Panc1 (cell line): Measurements from ENCODE around the gene ABCB1. TPM values are rescaled to one million over a fixed set of nuclear protein-coding genes. Genes with fewer than 3 reads are reported as not detected.

Experiments
- ATAC-seq: fragments of 200-7000 bp; cut with Tn5 transposase; 2 replicates; pipeline ENCODE4 v1.9.1; 2020; ENCODE audit warnings: mild to moderate bottlenecking, moderate library complexity
- BruUV-seq: library from RNA; stranded (reverse); fragments of 400-500 nt; replicated peaks from 2 replicates; lab custom pipeline; 2021; lab: Mats Ljungman, UMichigan
- CTCF ChIA-PET: fragments of 300-600 bp; sonication (Branson Sonifier 250); formaldehyde crosslinking; loops from one replicate; lab custom pipeline; 2022; ENCODE audit warnings: antibody characterized with exemption; lab: Charles Lee
- POLR2A ChIA-PET: fragments of 300-600 bp; sonication (Branson Sonifier 250); formaldehyde crosslinking; loops from one replicate; lab custom pipeline; 2022; ENCODE audit warnings: antibody characterized with exemption; lab: Charles Lee
- DNase-seq: peaks from one replicate; pipeline ENCODE4 v3.0.0-alpha.2; 2010; ENCODE audit warnings: low read depth, low spot score
- H3K27ac ChIP-seq: 2 replicates; pipeline ENCODE4 v1.5.1; 2011; ENCODE audit warnings: mild to moderate bottlenecking, low read length, inconsistent platforms
- H3K27me3 ChIP-seq: fragments of 200-500 bp; sonication (Bioruptor generic); 2 replicates; pipeline ENCODE4 v1.6.0; 2014; ENCODE audit warnings: low read length, inconsistent platforms; ENCODE audit not compliant: control insufficient read depth, insufficient read depth
- H3K36me3 ChIP-seq: fragments of 200-500 bp; sonication (Bioruptor generic); 2 replicates; pipeline ENCODE4 v1.5.1; 2014; ENCODE audit warnings: inconsistent platforms, mild to moderate bottlenecking, low read length, moderate library complexity; ENCODE audit not compliant: control insufficient read depth, insufficient read depth
- H3K4me1 ChIP-seq: 2 replicates; pipeline ENCODE4 v1.5.1; 2011; ENCODE audit warnings: inconsistent platforms, mild to moderate bottlenecking, low read length, moderate library complexity; ENCODE audit not compliant: control insufficient read depth, insufficient read depth
- H3K4me3 ChIP-seq, 2 experiments: 2 replicates each; pipeline ENCODE4 v1.5.1; 2011 to 2012; ENCODE audit warnings: low read depth in 2 of 2, low read length in 2 of 2, mild to moderate bottlenecking in 2 of 2, inconsistent platforms in 1 of 2, moderate library complexity in 1 of 2
- H3K9me3 ChIP-seq: fragments of 200-500 bp; sonication (Bioruptor generic); 2 replicates; pipeline ENCODE4 v1.5.1; 2014; ENCODE audit warnings: low read depth, mild to moderate bottlenecking, inconsistent platforms, low read length, moderate library complexity; ENCODE audit not compliant: control insufficient read depth, insufficient read depth
- POLR2AphosphoS5 ChIP-seq: IDR thresholded peaks from 2 replicates; pipeline ENCODE4 v1.6.1; 2012; ENCODE audit warnings: mild to moderate bottlenecking, low read depth, low read length, moderate library complexity
- SIN3A ChIP-seq: IDR thresholded peaks from 2 replicates; pipeline ENCODE4 v1.6.1; 2012; ENCODE audit warnings: low read depth, mild to moderate bottlenecking, low read length, moderate library complexity, borderline replicate concordance; ENCODE audit not compliant: insufficient read depth
- TCF7L2 ChIP-seq: IDR thresholded peaks from 2 replicates; pipeline ENCODE4 v1.6.1; 2011; ENCODE audit warnings: mild to moderate bottlenecking, low read depth, low read length, inconsistent platforms
- in situ Hi-C: cut with HindIII; loops from 2 replicates; pipeline ENCODE4 v1.10.0; 2016; ENCODE audit warnings: low sequenced_read_pairs, low pct_unique_long_range_greater_than_20kb
- intact Hi-C: fragments of 100-400 bp; cut with micrococcal nuclease; formaldehyde crosslinking; loops from one replicate; pipeline ENCODE4 v1.10.0; 2022; ENCODE audit not compliant: unreplicated experiment
- total RNA-seq: library from RNA; stranded (reverse); gene quantifications from one replicate; pipeline ENCODE4 v1.2.1, GENCODE V29; 2021; ENCODE audit not compliant: unreplicated experiment
- TF ChIP-seq, protein P1 (sequence below), 2 experiments: IDR thresholded peaks; 2 replicates each; pipeline ENCODE4 v1.6.1; 2011 to 2012; ENCODE audit warnings: low read depth in 2 of 2, control low read depth in 1 of 2, low read length in 1 of 2, mild to moderate bottlenecking in 1 of 2, moderate library complexity in 1 of 2; ENCODE audit not compliant: insufficient read depth in 1 of 2
- TF ChIP-seq, protein P2 (sequence below): fragments of 450-650 bp; IDR thresholded peaks from 2 replicates; pipeline ENCODE4 v1.5.1; 2017; ENCODE audit warnings: mild to moderate bottlenecking

ABCB1 gene
- total RNA-seq, 1 experiment from 2014 or later, result 0.67 TPM

DNA sequence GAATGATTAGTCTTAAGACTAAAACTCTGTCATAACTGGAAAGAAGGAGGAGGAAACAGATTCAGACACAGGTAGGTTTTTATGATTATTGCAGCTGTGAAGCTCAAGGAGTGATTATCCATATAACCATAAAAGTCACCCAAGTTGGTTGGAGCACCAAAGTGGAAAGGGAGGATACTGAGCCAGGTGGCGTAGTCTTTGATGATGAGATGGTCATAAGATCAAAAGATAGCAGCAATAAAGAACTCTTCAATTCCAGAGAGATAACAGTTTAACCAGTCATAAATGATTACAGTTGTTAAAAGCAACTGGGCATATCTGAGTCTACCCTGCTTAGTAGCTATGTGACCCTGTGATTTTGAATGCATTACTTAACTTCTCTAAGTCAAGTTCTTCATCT is 8.4 kb downstream of the ABCB1 start:
- no peak for DNase-seq
- H3K9me3 ChIP-seq, result no peaks in the 10 kb centered on the region
- H3K27me3 ChIP-seq, result peaks cover 2% of the 10 kb centered on the region; the same call in 1 of the 2 replicates
- CTCF ChIA-PET, result no interaction called here
- POLR2A ChIA-PET, result no interaction called here
- H3K4me3 ChIP-seq, result no peak overlapping the region
- no TSS peak for BruUV-seq
- ATAC-seq, result no peak
- no peak overlapping the region for H3K27ac ChIP-seq
- no peaks in the 10 kb centered on the region for H3K36me3 ChIP-seq
- intact Hi-C loops (no loop called here), in situ Hi-C loops (no loop called here)
- TF ChIP-seq, protein P1, sequence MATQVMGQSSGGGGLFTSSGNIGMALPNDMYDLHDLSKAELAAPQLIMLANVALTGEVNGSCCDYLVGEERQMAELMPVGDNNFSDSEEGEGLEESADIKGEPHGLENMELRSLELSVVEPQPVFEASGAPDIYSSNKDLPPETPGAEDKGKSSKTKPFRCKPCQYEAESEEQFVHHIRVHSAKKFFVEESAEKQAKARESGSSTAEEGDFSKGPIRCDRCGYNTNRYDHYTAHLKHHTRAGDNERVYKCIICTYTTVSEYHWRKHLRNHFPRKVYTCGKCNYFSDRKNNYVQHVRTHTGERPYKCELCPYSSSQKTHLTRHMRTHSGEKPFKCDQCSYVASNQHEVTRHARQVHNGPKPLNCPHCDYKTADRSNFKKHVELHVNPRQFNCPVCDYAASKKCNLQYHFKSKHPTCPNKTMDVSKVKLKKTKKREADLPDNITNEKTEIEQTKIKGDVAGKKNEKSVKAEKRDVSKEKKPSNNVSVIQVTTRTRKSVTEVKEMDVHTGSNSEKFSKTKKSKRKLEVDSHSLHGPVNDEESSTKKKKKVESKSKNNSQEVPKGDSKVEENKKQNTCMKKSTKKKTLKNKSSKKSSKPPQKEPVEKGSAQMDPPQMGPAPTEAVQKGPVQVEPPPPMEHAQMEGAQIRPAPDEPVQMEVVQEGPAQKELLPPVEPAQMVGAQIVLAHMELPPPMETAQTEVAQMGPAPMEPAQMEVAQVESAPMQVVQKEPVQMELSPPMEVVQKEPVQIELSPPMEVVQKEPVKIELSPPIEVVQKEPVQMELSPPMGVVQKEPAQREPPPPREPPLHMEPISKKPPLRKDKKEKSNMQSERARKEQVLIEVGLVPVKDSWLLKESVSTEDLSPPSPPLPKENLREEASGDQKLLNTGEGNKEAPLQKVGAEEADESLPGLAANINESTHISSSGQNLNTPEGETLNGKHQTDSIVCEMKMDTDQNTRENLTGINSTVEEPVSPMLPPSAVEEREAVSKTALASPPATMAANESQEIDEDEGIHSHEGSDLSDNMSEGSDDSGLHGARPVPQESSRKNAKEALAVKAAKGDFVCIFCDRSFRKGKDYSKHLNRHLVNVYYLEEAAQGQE (IDR thresholded peaks at IDR 0.05; ENCODE audit: insufficient read depth in 1 of 2, low read depth in 2 of 2, low read length in 1 of 2), result no peak
- TF ChIP-seq TCF7L2, result no peak
- no peak for TF ChIP-seq SIN3A
- TF ChIP-seq POLR2AphosphoS5, result no peak
- TF ChIP-seq, protein P2, sequence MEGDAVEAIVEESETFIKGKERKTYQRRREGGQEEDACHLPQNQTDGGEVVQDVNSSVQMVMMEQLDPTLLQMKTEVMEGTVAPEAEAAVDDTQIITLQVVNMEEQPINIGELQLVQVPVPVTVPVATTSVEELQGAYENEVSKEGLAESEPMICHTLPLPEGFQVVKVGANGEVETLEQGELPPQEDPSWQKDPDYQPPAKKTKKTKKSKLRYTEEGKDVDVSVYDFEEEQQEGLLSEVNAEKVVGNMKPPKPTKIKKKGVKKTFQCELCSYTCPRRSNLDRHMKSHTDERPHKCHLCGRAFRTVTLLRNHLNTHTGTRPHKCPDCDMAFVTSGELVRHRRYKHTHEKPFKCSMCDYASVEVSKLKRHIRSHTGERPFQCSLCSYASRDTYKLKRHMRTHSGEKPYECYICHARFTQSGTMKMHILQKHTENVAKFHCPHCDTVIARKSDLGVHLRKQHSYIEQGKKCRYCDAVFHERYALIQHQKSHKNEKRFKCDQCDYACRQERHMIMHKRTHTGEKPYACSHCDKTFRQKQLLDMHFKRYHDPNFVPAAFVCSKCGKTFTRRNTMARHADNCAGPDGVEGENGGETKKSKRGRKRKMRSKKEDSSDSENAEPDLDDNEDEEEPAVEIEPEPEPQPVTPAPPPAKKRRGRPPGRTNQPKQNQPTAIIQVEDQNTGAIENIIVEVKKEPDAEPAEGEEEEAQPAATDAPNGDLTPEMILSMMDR, result no peak
- no peaks in the 10 kb centered on the region for H3K4me1 ChIP-seq

DNA sequence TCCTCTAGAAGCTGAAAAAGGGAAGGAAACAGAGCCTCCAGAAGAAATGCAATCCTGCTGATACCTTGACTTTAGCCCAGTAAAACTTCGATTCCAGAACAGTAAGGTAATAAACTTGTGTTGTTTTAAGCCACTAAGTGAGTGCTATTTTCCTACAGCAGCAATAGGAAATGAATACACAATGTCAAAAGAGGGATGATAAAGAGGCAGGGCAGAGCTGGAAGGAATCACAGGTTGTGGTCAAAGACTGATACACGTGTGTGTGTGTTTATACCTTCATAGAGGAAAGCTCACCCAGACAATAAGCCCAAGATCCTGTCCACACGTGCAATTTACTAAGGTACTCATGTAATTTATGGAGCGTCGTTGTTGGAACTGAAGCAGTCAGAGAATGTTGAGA is 9.5 kb downstream of the ABCB1 start:
- DNase-seq (no peak), ATAC-seq (no peak)
- no peaks in the 10 kb centered on the region for H3K9me3 ChIP-seq
- CTCF ChIA-PET, result no interaction called here
- peaks cover 2% of the 10 kb centered on the region; the same call in 1 of the 2 replicates for H3K27me3 ChIP-seq
- in situ Hi-C loops (no loop called here), intact Hi-C loops (no loop called here)
- no peak overlapping the region for H3K27ac ChIP-seq
- no peaks in the 10 kb centered on the region for H3K4me1 ChIP-seq
- POLR2A ChIA-PET, result no interaction called here
- H3K36me3 ChIP-seq, result no peaks in the 10 kb centered on the region
- TF ChIP-seq, protein P2, result no peak
- no peak for TF ChIP-seq TCF7L2
- no peak for TF ChIP-seq SIN3A
- no TSS peak for BruUV-seq
- no peak overlapping the region for H3K4me3 ChIP-seq
